DND-41 (cell line): ENCODE results near the gene RAPSN.

Experiments
- ATAC-seq: fragments of 200-7000 bp; cut with Tn5 transposase; 3 replicates; pipeline ENCODE4 v1.9.1; 2021; ENCODE audit warnings: low read depth; ENCODE audit not compliant: insufficient read depth
- DNase-seq: peaks from one replicate; pipeline ENCODE4 v3.0.0-alpha.2; 2020
- H2AFZ ChIP-seq: 2 replicates; pipeline ENCODE4 v1.6.0; 2012; ENCODE audit warnings: low read depth, low read length
- H3K27ac ChIP-seq: 2 replicates; pipeline ENCODE4 v1.5.1; 2012; ENCODE audit warnings: low read length, inconsistent platforms
- H3K27me3 ChIP-seq: fragments of 200-600 bp; sonication (generic); 2 replicates; pipeline ENCODE4 v1.6.0; 2012; ENCODE audit warnings: low read length, mild to moderate bottlenecking, inconsistent platforms; ENCODE audit not compliant: insufficient read depth, poor library complexity
- H3K36me3 ChIP-seq: 2 replicates; pipeline ENCODE4 v1.5.1; 2012; ENCODE audit warnings: low read length, inconsistent platforms; ENCODE audit not compliant: insufficient read depth
- H3K4me1 ChIP-seq: 2 replicates; pipeline ENCODE4 v1.5.1; 2012; ENCODE audit warnings: mild to moderate bottlenecking, low read length; ENCODE audit not compliant: insufficient read depth
- H3K4me2 ChIP-seq: 2 replicates; pipeline ENCODE4 v1.6.0; 2012; ENCODE audit warnings: mild to moderate bottlenecking, moderate library complexity, low read length, inconsistent platforms; ENCODE audit not compliant: insufficient read depth
- H3K4me3 ChIP-seq, 2 experiments: fragments of 200-600 bp in 1 of 2; shearing (Covaris generic) in 1 of 2; 2 replicates each; pipeline ENCODE4 v1.5.1; 2012 to 2016; ENCODE audit warnings: inconsistent platforms in 2 of 2, low read length in 2 of 2, mild to moderate bottlenecking in 2 of 2, low read depth in 1 of 2, moderate library complexity in 1 of 2
- H3K79me2 ChIP-seq: 2 replicates; pipeline ENCODE4 v1.6.0; 2012; ENCODE audit warnings: low read length, inconsistent platforms; ENCODE audit not compliant: insufficient read depth
- H3K9ac ChIP-seq: 2 replicates; pipeline ENCODE4 v1.6.0; 2012; ENCODE audit warnings: low read depth, mild to moderate bottlenecking, inconsistent platforms, low read length, moderate library complexity
- H3K9me3 ChIP-seq: 2 replicates; pipeline ENCODE4 v1.5.1; 2012; ENCODE audit warnings: low read length, moderate library complexity, mild to moderate bottlenecking, inconsistent platforms; ENCODE audit not compliant: insufficient read depth, severe bottlenecking
- H4K20me1 ChIP-seq: 2 replicates; pipeline ENCODE4 v1.6.0; 2012; ENCODE audit warnings: low read length; ENCODE audit not compliant: insufficient read depth
- CTCF ChIP-seq: IDR thresholded peaks from 2 replicates; pipeline ENCODE4 v1.5.1; 2012; ENCODE audit warnings: borderline replicate concordance, low read length, moderate library complexity, mild to moderate bottlenecking; ENCODE audit not compliant: poor library complexity, severe bottlenecking; ENCODE audit errors: extremely low read depth
- EZH2 ChIP-seq: IDR thresholded peaks from 3 replicates; pipeline ENCODE4 v1.6.1; 2012; ENCODE audit warnings: borderline replicate concordance, low read depth, mild to moderate bottlenecking, moderate library complexity, low read length, inconsistent platforms; ENCODE audit not compliant: severe bottlenecking

RAPSN gene

GRCh38 chr11:47438721-47439120, 10.2 kb downstream of the RAPSN start:
- no peak for ATAC-seq
- H3K9me3 ChIP-seq: no peaks in the 10 kb centered on the region
- no peaks in the 10 kb centered on the region for H3K27me3 ChIP-seq
- H2AFZ ChIP-seq: no peak overlapping the region
- TF ChIP-seq CTCF: no peak
- no peak for TF ChIP-seq EZH2
- no peaks in the 10 kb centered on the region for H3K79me2 ChIP-seq
- H3K27ac ChIP-seq: no peak overlapping the region
- no peak overlapping the region for H3K9ac ChIP-seq
- no peaks in the 10 kb centered on the region for H4K20me1 ChIP-seq
- H3K4me3 ChIP-seq: no peak overlapping the region
- no peaks in the 10 kb centered on the region for H3K4me1 ChIP-seq
- H3K36me3 ChIP-seq: no peaks in the 10 kb centered on the region
- no peak for DNase-seq
- H3K4me2 ChIP-seq: no peak overlapping the region

- ATAC-seq (no peak), DNase-seq (no peak)
- Histone ChIP-seq H3K27ac (no peak overlapping the region), H3K4me1 (no peaks in the 10 kb centered on the region), H4K20me1 (no peaks in the 10 kb centered on the region), H2AFZ (no peak overlapping the region), H3K27me3 (no peaks in the 10 kb centered on the region), H3K36me3 (no peaks in the 10 kb centered on the region), H3K79me2 (no peaks in the 10 kb centered on the region), H3K9ac (no peak overlapping the region), H3K9me3 (no peaks in the 10 kb centered on the region), H3K4me3 (no peak overlapping the region), H3K4me2 (no peak overlapping the region)
- TF ChIP-seq EZH2 (no peak), CTCF (no peak)
Measured at GRCh38 chr11:47437746-47438418, 11.1 kb downstream of the RAPSN start.

- no peak overlapping the region for H2AFZ ChIP-seq
- H3K27me3 ChIP-seq: no peaks in the 10 kb centered on the region
- TF ChIP-seq EZH2 (no peak), CTCF (no peak)
- no peak overlapping the region for H3K4me2 ChIP-seq
- no peak; the same call in 2 of the 3 replicates for ATAC-seq
- H3K36me3 ChIP-seq: no peaks in the 10 kb centered on the region
- no peaks in the 10 kb centered on the region for H3K79me2 ChIP-seq
- H3K4me1 ChIP-seq: no peaks in the 10 kb centered on the region
- no peaks in the 10 kb centered on the region for H3K9me3 ChIP-seq
- no peaks in the 10 kb centered on the region for H4K20me1 ChIP-seq
- no peak for DNase-seq
- no peak overlapping the region for H3K27ac ChIP-seq
- H3K4me3 ChIP-seq: no peak overlapping the region
- no peak overlapping the region for H3K9ac ChIP-seq
Measured at GRCh38 chr11:47437218-47437745, 11.7 kb downstream of the RAPSN start.
